Measurements from ENCODE around the gene POLR3A. TPM values are rescaled to one million over a fixed set of nuclear protein-coding genes. Genes with fewer than 3 reads are reported as not detected.

The POLR3A gene
- total RNA-seq, 3 donors from 2014 or later: 10.1 to 17.9 (median 13.4) TPM

- no peaks in the 10 kb centered on the region for H3K27me3 ChIP-seq
- no peak overlapping the region for H3K27ac ChIP-seq
- no peaks in the 10 kb centered on the region for H3K4me1 ChIP-seq
- intact Hi-C loops (cut with DNase I; ENCODE audit: low total_unique reads): no loop called here
- H3K9me3 ChIP-seq: no peaks in the 10 kb centered on the region
- TF ChIP-seq CTCF (IDR thresholded peaks at IDR 0.05): no peak
- no peak for TF ChIP-seq POLR2AphosphoS5 (IDR thresholded peaks at IDR 0.05)
- no peak for TF ChIP-seq POLR2A (IDR thresholded peaks at IDR 0.05)
- H3K4me3 ChIP-seq: no peak overlapping the region
- DNase-seq (ENCODE audit: low spot score in 2 of 2): no peak
- H3K36me3 ChIP-seq: no peaks in the 10 kb centered on the region
Measured at GRCh38 chr10:77977016-77977415, 52.3 kb downstream of the POLR3A start.

GRCh38 chr10:77975086-77975666 lies 54.1 kb downstream of the POLR3A start:
- Histone ChIP-seq H3K27me3 (no peaks in the 10 kb centered on the region), H3K9me3 (no peaks in the 10 kb centered on the region), H3K4me1 (no peaks in the 10 kb centered on the region), H3K36me3 (no peaks in the 10 kb centered on the region), H3K4me3 (no peak overlapping the region), H3K27ac (no peak overlapping the region)
- intact Hi-C loops (cut with DNase I; ENCODE audit: low total_unique reads): no loop called here
- no peak for TF ChIP-seq CTCF (IDR thresholded peaks at IDR 0.05)
- no peak for TF ChIP-seq POLR2A (IDR thresholded peaks at IDR 0.05)
- no peak for TF ChIP-seq POLR2AphosphoS5 (IDR thresholded peaks at IDR 0.05)
- DNase-seq (ENCODE audit: low spot score in 2 of 2): no peak

- DNase-seq (ENCODE audit: low spot score in 2 of 2): no peak
- Histone ChIP-seq H3K9me3 (no peaks in the 10 kb centered on the region), H3K27me3 (no peaks in the 10 kb centered on the region), H3K4me3 (no peak overlapping the region), H3K36me3 (no peaks in the 10 kb centered on the region), H3K27ac (no peak overlapping the region), H3K4me1 (no peaks in the 10 kb centered on the region)
- intact Hi-C loops (cut with DNase I; ENCODE audit: low total_unique reads): no loop called here
- TF ChIP-seq CTCF (IDR thresholded peaks at IDR 0.05): no peak
- no peak for TF ChIP-seq POLR2A (IDR thresholded peaks at IDR 0.05)
- no peak for TF ChIP-seq POLR2AphosphoS5 (IDR thresholded peaks at IDR 0.05)
Measured at GRCh38 chr10:77974396-77975074, 54.8 kb downstream of the POLR3A start.

- Histone ChIP-seq H3K27ac (no peak overlapping the region), H3K27me3 (no peaks in the 10 kb centered on the region), H3K4me3 (no peak overlapping the region), H3K9me3 (no peaks in the 10 kb centered on the region), H3K36me3 (no peaks in the 10 kb centered on the region), H3K4me1 (no peaks in the 10 kb centered on the region)
- DNase-seq (ENCODE audit: low spot score in 2 of 2): no peak
- intact Hi-C loops (cut with DNase I; ENCODE audit: low total_unique reads): no loop called here
- TF ChIP-seq POLR2A (IDR thresholded peaks at IDR 0.05): no peak
- no peak for TF ChIP-seq POLR2AphosphoS5 (IDR thresholded peaks at IDR 0.05)
- TF ChIP-seq CTCF (IDR thresholded peaks at IDR 0.05): no peak
Measured at GRCh38 chr10:77973276-77973675, 56.0 kb downstream of the POLR3A start.

- Histone ChIP-seq H3K27me3 (no peaks in the 10 kb centered on the region), H3K9me3 (no peaks in the 10 kb centered on the region), H3K4me1 (no peaks in the 10 kb centered on the region), H3K27ac (no peak overlapping the region), H3K4me3 (no peak overlapping the region), H3K36me3 (no peaks in the 10 kb centered on the region)
- intact Hi-C loops (cut with DNase I; ENCODE audit: low total_unique reads): no loop called here
- TF ChIP-seq POLR2A (IDR thresholded peaks at IDR 0.05) (no peak), CTCF (IDR thresholded peaks at IDR 0.05) (no peak), POLR2AphosphoS5 (IDR thresholded peaks at IDR 0.05) (no peak)
- no peak for DNase-seq (ENCODE audit: low spot score in 2 of 2)
Measured at GRCh38 chr10:77972148-77972547, 57.2 kb downstream of the POLR3A start.

Measured in breast epithelium (tissue), 4 donors.